Loucy (cell line): ENCODE results near the gene ELMO2.

Experiments
- CTCF ChIP-seq: fragments of 200-600 bp; sonication (generic); conservative IDR thresholded peaks from 2 replicates; pipeline ENCODE4 v1.5.1; 2014; ENCODE audit warnings: mild to moderate bottlenecking, antibody characterized with exemption, low read length
- EZH2phosphoT487 ChIP-seq: fragments of 200-600 bp; IDR thresholded peaks from 2 replicates; pipeline ENCODE4 v1.6.1; 2018; ENCODE audit warnings: antibody characterized with exemption, mild to moderate bottlenecking, moderate library complexity, borderline replicate concordance

GRCh38 chr20:46419882-46420281 lies 13.5 kb upstream of the ELMO2 start:
- no peak for TF ChIP-seq CTCF
- no peak for TF ChIP-seq EZH2phosphoT487
